Calu3 (cell line): ENCODE data around the gene PNKP. TPM values are rescaled to one million over a fixed set of nuclear protein-coding genes. Genes with fewer than 3 reads are reported as not detected.

Experiments used
- BruUV-seq: library from RNA; stranded (reverse); fragments of 400-500 nt; replicated peaks from 2 replicates; lab custom pipeline; 2021; lab: Mats Ljungman, UMichigan
- CTCF ChIA-PET: fragments of 300-600 bp; sonication (Branson Sonifier 250); formaldehyde crosslinking; loops from one replicate; lab custom pipeline; 2022; ENCODE audit warnings: antibody characterized with exemption; lab: Charles Lee
- DNase-seq: peaks from one replicate; pipeline ENCODE4 v3.0.0; 2022
- H3K27ac Mint-ChIP-seq: one replicate; pipeline ENCODE4 v1.8.0; 2022; ENCODE audit warnings: mixed read lengths; ENCODE audit not compliant: unreplicated experiment
- H3K27me3 Mint-ChIP-seq: one replicate; pipeline ENCODE4 v1.8.0; 2022; ENCODE audit warnings: mixed read lengths; ENCODE audit not compliant: unreplicated experiment
- H3K36me3 Mint-ChIP-seq: one replicate; pipeline ENCODE4 v1.8.0; 2022; ENCODE audit warnings: mild to moderate bottlenecking, moderate library complexity, mixed read lengths; ENCODE audit not compliant: insufficient read depth, unreplicated experiment
- H3K4me1 Mint-ChIP-seq: one replicate; pipeline ENCODE4 v1.8.0; 2022; ENCODE audit warnings: mild to moderate bottlenecking, low read depth, mixed read lengths; ENCODE audit not compliant: unreplicated experiment
- H3K4me3 Mint-ChIP-seq: one replicate; pipeline ENCODE4 v1.8.0; 2022; ENCODE audit warnings: mild to moderate bottlenecking, low read depth, moderate library complexity, mixed read lengths; ENCODE audit not compliant: unreplicated experiment
- H3K9me3 Mint-ChIP-seq: one replicate; pipeline ENCODE4 v1.8.0; 2022; ENCODE audit warnings: low read depth, mixed read lengths; ENCODE audit not compliant: unreplicated experiment
- intact Hi-C: fragments of 100-400 bp; cut with micrococcal nuclease; formaldehyde crosslinking; loops from one replicate; pipeline ENCODE4 v1.10.0; 2022; ENCODE audit not compliant: unreplicated experiment
- total RNA-seq: library from RNA; stranded (reverse); gene quantifications from 2 replicates; pipeline ENCODE4 v1.2.3, GENCODE V29; 2022
- TF ChIP-seq, protein P1 (sequence below): fragments of 200-600 bp; IDR thresholded peaks from one replicate; pipeline ENCODE4 v1.8.0; 2022; ENCODE audit warnings: antibody characterized with exemption; ENCODE audit not compliant: unreplicated experiment

Gene PNKP
- total RNA-seq, 1 experiment from 2014 or later: 189 TPM

DNA sequence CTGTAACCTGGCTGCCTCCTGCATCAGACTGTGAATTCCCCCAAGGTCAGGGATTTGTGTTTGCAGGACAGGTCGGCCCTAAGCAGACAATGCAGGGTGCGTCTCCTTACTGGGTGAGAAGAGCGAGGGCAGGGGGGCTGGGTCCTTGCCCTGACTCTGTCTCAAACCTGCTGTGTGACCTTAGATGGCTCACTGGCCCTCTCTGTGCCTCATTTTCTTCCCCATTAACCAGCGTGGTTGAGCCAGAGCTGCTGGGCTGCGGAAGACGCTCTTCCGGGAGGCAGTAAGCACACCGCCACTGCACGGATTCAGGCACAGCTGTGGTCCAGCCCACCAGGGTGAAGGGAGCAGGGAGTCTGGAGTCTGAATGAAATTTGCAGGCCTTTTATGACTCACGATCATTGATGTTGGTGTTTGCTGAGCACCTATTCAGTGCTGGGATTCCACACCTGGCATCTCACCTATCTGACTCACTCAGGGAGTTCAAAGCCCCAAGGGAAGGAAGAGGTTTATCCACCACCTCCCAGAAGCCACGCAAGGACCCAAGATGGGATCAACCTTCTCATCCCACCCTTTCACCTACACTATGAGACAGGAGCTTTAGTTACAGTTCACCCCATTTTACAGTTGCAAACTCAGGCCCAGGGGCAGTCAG is 7.3 kb upstream of the PNKP start:
- no peaks in the 10 kb centered on the region for H3K9me3 Mint-ChIP-seq
- BruUV-seq: no TSS peak
- TF ChIP-seq, protein P1, sequence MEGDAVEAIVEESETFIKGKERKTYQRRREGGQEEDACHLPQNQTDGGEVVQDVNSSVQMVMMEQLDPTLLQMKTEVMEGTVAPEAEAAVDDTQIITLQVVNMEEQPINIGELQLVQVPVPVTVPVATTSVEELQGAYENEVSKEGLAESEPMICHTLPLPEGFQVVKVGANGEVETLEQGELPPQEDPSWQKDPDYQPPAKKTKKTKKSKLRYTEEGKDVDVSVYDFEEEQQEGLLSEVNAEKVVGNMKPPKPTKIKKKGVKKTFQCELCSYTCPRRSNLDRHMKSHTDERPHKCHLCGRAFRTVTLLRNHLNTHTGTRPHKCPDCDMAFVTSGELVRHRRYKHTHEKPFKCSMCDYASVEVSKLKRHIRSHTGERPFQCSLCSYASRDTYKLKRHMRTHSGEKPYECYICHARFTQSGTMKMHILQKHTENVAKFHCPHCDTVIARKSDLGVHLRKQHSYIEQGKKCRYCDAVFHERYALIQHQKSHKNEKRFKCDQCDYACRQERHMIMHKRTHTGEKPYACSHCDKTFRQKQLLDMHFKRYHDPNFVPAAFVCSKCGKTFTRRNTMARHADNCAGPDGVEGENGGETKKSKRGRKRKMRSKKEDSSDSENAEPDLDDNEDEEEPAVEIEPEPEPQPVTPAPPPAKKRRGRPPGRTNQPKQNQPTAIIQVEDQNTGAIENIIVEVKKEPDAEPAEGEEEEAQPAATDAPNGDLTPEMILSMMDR: no peak
- intact Hi-C loops: no loop called here
- CTCF ChIA-PET: interaction anchor here (0.6 kb wide), 1 partner anchor 930 kb away, joined by 3 read pairs; no protein-coding TSS in a partner anchor
- H3K27ac Mint-ChIP-seq: no peak overlapping the region
- no peak for DNase-seq
- H3K4me1 Mint-ChIP-seq: peaks cover 26% of the 10 kb centered on the region
- no peak overlapping the region for H3K4me3 Mint-ChIP-seq
- H3K27me3 Mint-ChIP-seq: no peaks in the 10 kb centered on the region
- peaks cover 11% of the 10 kb centered on the region for H3K36me3 Mint-ChIP-seq

DNA sequence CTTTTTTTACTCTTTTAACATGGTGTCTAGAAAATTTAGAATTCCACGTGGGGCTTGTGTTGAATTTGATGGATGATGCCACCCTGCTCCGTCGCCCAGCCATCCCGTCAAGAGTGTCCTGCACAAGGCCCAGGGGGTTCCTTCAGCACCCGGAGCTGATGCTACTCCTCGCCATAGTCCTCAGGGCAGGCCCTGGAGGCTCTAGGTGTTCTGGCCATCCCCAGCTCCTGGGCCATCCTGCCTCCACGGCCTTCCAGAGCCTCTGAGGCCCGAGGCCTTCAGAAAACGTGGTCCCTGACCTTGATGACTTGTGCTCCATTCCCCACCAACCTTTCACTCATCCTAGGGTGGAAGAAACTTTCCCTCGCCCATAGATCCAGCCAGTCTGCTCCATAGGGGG is 6.5 kb upstream of the PNKP start:
- no peak for DNase-seq
- TF ChIP-seq, protein P1: no peak
- no TSS peak for BruUV-seq
- Mint-ChIP-seq H3K9me3 (no peaks in the 10 kb centered on the region), H3K4me1 (peaks cover 20% of the 10 kb centered on the region), H3K27ac (no peak overlapping the region), H3K27me3 (no peaks in the 10 kb centered on the region), H3K36me3 (peaks cover 11% of the 10 kb centered on the region), H3K4me3 (no peak overlapping the region)
- CTCF ChIA-PET: no interaction called here
- intact Hi-C loops: no loop called here

DNA sequence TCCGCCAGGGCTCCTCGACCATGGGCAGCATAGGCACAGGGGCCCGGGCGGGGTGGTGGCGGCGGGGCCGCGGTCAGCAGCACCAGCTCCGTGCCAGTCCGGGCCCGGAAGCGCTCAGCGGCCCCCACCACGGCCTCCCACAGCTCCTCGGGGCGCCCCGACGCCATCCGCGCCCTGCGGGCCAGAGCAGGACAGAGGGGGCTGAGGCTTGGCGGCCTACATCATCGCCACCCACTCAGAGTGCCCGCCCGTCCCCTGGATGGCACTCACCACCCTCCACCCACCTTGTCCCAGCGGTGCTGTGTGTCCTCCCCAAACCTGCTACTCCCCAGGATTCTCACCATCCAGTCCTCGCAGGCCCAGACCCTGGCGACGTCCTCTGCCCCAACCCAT is 5.7 kb upstream of the PNKP start:
- H3K36me3 Mint-ChIP-seq: peaks cover 11% of the 10 kb centered on the region
- H3K4me1 Mint-ChIP-seq: peaks cover 13% of the 10 kb centered on the region
- H3K27me3 Mint-ChIP-seq: no peaks in the 10 kb centered on the region
- no peak overlapping the region for H3K4me3 Mint-ChIP-seq
- H3K27ac Mint-ChIP-seq: no peak overlapping the region
- intact Hi-C loops: no loop called here
- TF ChIP-seq, protein P1: no peak
- H3K9me3 Mint-ChIP-seq: no peaks in the 10 kb centered on the region
- no TSS peak for BruUV-seq
- CTCF ChIA-PET: no interaction called here
- DNase-seq: no peak

DNA sequence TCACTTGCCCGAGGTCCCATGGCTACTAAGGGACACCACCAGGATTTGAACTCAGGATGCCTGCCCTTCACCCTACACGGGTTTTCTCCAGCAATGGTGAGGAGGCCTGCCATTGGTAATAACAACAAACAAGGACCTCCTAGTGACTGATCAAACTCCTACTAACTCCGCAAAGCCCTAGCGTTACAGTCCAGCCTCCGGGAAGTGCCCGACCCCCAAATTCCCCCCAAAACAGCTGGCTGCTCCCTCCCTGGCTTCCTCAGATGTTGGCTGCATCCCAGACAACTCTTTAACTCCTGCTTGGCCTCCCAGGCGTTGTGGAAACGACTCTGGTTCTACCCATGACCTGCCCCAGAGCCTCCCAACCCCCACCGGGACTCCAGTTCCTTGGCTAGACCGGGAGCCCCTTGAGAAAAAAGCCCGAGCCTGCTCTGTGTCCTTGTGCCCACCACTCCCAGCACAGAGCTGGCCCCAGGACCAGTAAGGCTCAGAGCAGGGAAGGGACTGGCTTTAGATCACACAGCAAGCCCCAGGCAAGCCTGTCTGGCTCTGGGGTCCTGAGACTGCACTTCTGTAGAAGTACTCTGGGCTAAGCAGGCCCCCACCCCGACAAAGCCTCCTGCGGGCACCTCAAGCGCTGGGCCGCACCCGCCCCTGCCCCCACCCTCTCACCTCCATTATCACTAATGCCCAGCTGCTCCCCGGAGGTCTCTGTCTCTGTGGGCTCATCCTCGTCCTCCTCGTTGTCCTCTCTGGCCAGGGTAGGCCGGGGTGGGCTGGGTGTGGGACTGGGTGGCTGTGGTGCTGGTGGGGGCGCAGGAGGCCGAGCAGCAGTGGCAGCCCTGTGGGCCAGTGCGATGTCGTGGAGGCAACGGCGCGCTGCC is 5.1 kb upstream of the PNKP start:
- DNase-seq: no peak
- Mint-ChIP-seq H3K27ac (no peak overlapping the region), H3K27me3 (no peaks in the 10 kb centered on the region), H3K4me3 (peak overlapping the region; percentile 27), H3K36me3 (peaks cover 11% of the 10 kb centered on the region), H3K4me1 (peaks cover 9% of the 10 kb centered on the region), H3K9me3 (no peaks in the 10 kb centered on the region)
- intact Hi-C loops: no loop called here
- TF ChIP-seq, protein P1: no peak
- BruUV-seq: no TSS peak
- CTCF ChIA-PET: no interaction called here
